ENCODE measurements around the gene CES1. TPM values are rescaled to one million over a fixed set of nuclear protein-coding genes. Genes with fewer than 3 reads are reported as not detected.

The CES1 gene
- total RNA-seq, 1 donor = 2.9 TPM

DNA sequence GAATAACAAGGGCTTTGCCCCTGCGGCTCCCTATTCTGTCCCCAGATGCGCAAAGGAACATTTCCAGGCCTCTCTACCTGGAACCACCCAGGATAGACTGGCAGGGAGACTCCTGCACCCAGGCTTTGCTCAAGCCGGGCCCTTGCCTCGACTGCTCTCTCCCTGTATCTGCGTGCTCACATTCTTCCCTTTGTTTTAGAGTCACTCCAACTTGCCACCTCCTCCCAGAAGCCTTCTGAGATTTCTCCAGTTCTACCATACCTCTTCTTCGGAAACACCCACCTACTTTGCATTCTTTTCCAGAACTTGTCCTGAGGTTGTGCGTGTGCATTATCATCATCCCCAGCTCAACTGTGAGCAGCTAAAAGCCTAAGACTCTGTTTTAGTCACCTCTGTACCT is 39.2 kb upstream of the CES1 start:
- Histone ChIP-seq H3K4me2 (ENCODE audit: insufficient read depth, low read length) (no peak overlapping the region), H3K4me3 (ENCODE audit: insufficient read depth, low read length) (no peak overlapping the region), H3K36me3 (ENCODE audit: insufficient read depth, low read length) (no peaks in the 10 kb centered on the region), H3K27me3 (ENCODE audit: insufficient read depth, low read length) (no peaks in the 10 kb centered on the region), H3K27ac (ENCODE audit: low read depth, low read length) (no peak overlapping the region), H4K20me1 (ENCODE audit: insufficient read depth, low read length) (no peaks in the 10 kb centered on the region), H3K9me3 (ENCODE audit: low read depth, low read length) (no peaks in the 10 kb centered on the region), H3K4me1 (ENCODE audit: insufficient read depth, low read length) (no peaks in the 10 kb centered on the region), H2AFZ (ENCODE audit: low read length) (no peak overlapping the region), H3K79me2 (ENCODE audit: insufficient read depth, low read length) (no peaks in the 10 kb centered on the region)
- DNase-seq (ENCODE audit: insufficient read length, low spot score, missing footprints) = no peak
- TF ChIP-seq, protein P1, sequence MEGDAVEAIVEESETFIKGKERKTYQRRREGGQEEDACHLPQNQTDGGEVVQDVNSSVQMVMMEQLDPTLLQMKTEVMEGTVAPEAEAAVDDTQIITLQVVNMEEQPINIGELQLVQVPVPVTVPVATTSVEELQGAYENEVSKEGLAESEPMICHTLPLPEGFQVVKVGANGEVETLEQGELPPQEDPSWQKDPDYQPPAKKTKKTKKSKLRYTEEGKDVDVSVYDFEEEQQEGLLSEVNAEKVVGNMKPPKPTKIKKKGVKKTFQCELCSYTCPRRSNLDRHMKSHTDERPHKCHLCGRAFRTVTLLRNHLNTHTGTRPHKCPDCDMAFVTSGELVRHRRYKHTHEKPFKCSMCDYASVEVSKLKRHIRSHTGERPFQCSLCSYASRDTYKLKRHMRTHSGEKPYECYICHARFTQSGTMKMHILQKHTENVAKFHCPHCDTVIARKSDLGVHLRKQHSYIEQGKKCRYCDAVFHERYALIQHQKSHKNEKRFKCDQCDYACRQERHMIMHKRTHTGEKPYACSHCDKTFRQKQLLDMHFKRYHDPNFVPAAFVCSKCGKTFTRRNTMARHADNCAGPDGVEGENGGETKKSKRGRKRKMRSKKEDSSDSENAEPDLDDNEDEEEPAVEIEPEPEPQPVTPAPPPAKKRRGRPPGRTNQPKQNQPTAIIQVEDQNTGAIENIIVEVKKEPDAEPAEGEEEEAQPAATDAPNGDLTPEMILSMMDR (IDR thresholded peaks at IDR 0.05; ENCODE audit: extremely low read depth, low read depth, low read length) = no peak

DNA sequence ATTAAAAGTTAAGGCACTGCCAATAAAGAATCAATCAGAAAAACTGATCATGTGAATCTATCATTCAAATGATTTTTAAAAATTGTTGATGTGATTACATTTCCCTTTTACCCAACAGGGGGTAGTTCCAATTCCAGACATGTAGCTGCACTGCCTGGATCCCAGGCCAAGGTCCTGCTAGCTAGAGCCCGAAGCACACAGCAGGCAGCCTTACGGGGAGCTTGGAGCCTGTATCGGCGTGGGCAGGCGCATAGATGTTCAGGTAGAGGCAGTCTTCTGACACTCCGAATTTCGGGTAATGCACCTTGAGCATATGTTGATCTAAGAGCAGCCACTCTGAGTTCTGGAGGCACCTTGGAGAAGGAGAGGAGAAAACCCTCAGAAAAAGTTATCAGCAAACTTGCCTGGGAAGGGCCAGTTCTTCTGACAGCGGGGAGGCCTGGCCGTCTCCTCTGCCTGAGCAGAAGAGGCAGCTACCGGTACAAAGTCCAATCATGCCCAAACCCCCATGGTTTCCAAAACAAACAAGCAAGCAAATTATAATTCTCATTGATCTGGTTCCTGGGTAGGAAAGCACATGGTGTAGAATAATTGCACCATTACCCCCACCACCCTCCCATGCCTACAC is 38.6 kb upstream of the CES1 start:
- Histone ChIP-seq H3K4me3 (ENCODE audit: insufficient read depth, low read length) (no peak overlapping the region), H2AFZ (ENCODE audit: low read length) (no peak overlapping the region), H4K20me1 (ENCODE audit: insufficient read depth, low read length) (no peaks in the 10 kb centered on the region), H3K36me3 (ENCODE audit: insufficient read depth, low read length) (no peaks in the 10 kb centered on the region), H3K4me2 (ENCODE audit: insufficient read depth, low read length) (no peak overlapping the region), H3K4me1 (ENCODE audit: insufficient read depth, low read length) (no peaks in the 10 kb centered on the region), H3K27ac (ENCODE audit: low read depth, low read length) (no peak overlapping the region), H3K79me2 (ENCODE audit: insufficient read depth, low read length) (no peaks in the 10 kb centered on the region), H3K27me3 (ENCODE audit: insufficient read depth, low read length) (no peaks in the 10 kb centered on the region), H3K9me3 (ENCODE audit: low read depth, low read length) (no peaks in the 10 kb centered on the region)
- TF ChIP-seq, protein P1 (IDR thresholded peaks at IDR 0.05; ENCODE audit: extremely low read depth, low read depth, low read length) = no peak
- no peak for DNase-seq (ENCODE audit: insufficient read length, low spot score, missing footprints)

DNA sequence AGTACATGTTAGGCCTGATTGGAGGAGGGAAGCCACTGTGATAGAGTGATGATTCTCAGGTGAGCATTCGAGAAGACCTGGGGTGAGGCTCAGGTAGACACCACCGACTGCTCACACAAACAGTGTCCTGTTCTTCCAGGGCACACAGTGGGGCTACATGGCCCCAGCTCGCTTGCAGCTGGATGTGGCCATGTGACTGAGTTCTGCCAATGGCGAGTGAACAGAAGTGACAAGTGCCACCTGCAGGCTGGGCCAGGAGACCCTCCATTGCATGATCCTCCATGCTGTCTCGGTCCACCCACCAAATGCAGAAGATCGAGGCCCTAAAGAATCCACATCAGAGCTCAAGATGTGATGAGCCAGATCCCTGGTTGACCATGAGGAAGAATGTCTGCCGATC is 36.1 kb upstream of the CES1 start:
- no peak for DNase-seq (ENCODE audit: insufficient read length, low spot score, missing footprints)
- no peaks in the 10 kb centered on the region for H3K36me3 ChIP-seq (ENCODE audit: insufficient read depth, low read length)
- H4K20me1 ChIP-seq (ENCODE audit: insufficient read depth, low read length) = no peaks in the 10 kb centered on the region
- TF ChIP-seq, protein P1 (IDR thresholded peaks at IDR 0.05; ENCODE audit: extremely low read depth, low read depth, low read length) = no peak
- H3K79me2 ChIP-seq (ENCODE audit: insufficient read depth, low read length) = no peaks in the 10 kb centered on the region
- no peak overlapping the region for H2AFZ ChIP-seq (ENCODE audit: low read length)
- H3K4me3 ChIP-seq (ENCODE audit: insufficient read depth, low read length) = no peak overlapping the region
- no peak overlapping the region for H3K27ac ChIP-seq (ENCODE audit: low read depth, low read length)
- no peaks in the 10 kb centered on the region for H3K27me3 ChIP-seq (ENCODE audit: insufficient read depth, low read length)
- no peaks in the 10 kb centered on the region for H3K9me3 ChIP-seq (ENCODE audit: low read depth, low read length)
- no peaks in the 10 kb centered on the region for H3K4me1 ChIP-seq (ENCODE audit: insufficient read depth, low read length)
- no peak overlapping the region for H3K4me2 ChIP-seq (ENCODE audit: insufficient read depth, low read length)

DNA sequence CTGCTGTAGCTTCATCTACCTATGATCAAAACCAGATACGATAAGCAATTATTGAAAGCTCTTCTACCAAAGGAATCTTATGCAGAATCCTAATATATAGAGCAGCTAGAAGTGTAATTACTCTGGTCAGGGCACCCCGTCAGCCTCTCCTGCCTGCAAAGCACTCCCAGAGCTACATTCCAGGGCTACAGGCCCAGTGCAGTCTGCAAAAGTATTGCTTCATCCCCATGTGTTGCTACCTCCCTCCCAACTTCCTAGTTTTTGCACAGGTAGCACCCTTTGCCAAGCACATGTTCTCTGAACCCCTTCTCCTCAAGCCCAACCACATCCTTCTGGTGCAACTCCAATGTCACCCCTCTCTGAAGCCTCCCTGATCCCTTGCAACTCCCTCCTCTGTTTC is 35.2 kb upstream of the CES1 start:
- no peaks in the 10 kb centered on the region for H3K9me3 ChIP-seq (ENCODE audit: low read depth, low read length)
- no peak overlapping the region for H3K27ac ChIP-seq (ENCODE audit: low read depth, low read length)
- H4K20me1 ChIP-seq (ENCODE audit: insufficient read depth, low read length) = no peaks in the 10 kb centered on the region
- H3K4me2 ChIP-seq (ENCODE audit: insufficient read depth, low read length) = no peak overlapping the region
- H3K79me2 ChIP-seq (ENCODE audit: insufficient read depth, low read length) = no peaks in the 10 kb centered on the region
- no peak overlapping the region for H2AFZ ChIP-seq (ENCODE audit: low read length)
- no peaks in the 10 kb centered on the region for H3K4me1 ChIP-seq (ENCODE audit: insufficient read depth, low read length)
- no peak overlapping the region for H3K4me3 ChIP-seq (ENCODE audit: insufficient read depth, low read length)
- no peak for DNase-seq (ENCODE audit: insufficient read length, low spot score, missing footprints)
- no peaks in the 10 kb centered on the region for H3K27me3 ChIP-seq (ENCODE audit: insufficient read depth, low read length)
- no peaks in the 10 kb centered on the region for H3K36me3 ChIP-seq (ENCODE audit: insufficient read depth, low read length)
- TF ChIP-seq, protein P1 (IDR thresholded peaks at IDR 0.05; ENCODE audit: extremely low read depth, low read depth, low read length) = no peak

Measured in osteoblast (primary cell).